ENCODE results near the gene TIMD4.

TIMD4 gene

DNA sequence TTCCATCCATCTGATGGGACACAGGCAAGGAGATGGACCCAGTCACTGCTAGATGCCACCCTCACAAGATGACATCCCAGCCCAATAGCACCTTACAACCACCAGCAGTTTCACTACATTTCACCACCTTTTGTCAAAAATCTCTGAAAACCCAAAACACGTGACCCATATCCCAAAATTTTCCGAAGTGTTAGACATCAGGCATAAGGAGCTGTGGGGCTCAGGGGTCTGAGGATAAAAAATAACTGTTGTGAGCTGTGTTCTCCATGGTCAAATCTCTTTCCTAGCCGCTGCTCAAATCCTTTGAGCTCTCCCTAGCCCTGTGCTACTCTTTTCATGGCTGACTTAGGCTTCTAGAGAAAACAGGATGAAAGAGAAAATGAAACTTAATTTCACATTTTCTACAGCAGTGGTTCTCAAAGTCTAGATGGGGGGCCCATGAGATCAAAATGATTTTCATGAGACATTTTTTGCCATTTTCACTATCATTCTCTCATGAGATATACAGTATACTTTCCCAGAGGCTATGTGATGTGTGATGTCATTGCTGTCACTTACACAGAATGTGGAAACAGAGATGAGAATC is 40.7 kb downstream of the TIMD4 start:
- DNase-seq (ENCODE audit: low read depth), result no peak

DNA sequence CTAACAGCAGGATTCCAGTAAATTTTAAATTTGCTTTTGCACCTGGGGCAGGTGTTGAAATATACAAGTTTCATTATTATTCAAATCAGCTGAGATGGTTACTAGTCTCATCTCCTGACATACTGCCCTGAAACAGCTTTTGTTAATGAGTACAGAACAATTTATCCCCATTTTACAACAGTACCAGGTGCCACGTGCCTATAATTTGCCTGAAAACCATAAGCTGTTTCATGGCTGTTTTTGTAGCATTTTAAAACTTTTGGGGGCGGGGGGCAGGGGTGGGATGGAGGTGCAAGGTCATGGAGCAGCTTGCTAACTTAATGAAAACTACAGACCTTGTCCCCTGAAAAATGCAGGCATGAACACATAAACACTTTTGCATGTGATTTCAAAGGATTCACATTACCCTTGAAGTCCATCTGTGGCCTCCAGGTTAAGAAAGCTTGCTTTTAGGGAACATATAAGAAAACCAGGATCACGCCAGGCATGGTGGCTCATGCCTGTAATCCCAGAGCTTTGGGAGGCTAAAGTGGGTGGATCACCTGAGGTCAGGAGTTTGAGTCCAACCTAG is 42.1 kb downstream of the TIMD4 start:
- no peak for DNase-seq (ENCODE audit: low read depth)

DNA sequence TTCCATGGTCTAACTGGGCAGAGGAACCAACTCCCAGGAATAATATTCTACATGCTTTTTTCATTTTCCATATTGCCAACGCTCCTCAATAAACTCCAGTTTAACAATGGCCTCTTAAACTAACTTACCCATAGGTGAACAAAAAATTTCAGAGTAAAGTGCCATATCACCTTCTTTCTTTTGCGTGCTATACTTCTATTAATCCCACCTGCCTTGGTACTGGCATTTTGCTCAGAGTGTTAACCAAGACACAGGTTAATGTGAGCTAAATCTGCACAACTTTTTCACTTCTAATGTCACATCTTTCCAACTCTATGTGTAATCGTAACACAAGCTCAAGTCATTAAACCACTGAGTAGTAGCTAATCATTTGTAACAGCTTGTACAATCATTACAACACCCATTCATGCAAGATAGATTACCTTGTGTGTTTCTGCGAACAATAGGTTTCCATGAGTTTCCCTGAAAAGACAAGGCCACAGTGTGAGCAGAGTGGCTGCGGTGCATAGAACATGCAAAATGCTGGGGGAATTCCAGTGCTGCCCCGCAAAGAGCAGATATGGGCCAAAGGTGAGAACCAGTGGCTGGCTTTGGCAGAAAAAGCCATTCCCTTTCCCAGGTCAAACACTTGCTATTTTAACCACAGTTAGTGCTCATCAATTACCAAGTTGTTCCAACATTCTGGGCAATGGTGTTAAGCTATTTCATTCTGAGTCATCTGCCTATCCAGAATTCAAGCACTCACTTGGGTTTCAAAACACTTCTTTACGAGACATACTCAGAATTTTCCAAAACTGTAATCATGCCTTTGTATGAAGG is 42.8 kb downstream of the TIMD4 start:
- no peak for DNase-seq (ENCODE audit: low read depth)

DNA sequence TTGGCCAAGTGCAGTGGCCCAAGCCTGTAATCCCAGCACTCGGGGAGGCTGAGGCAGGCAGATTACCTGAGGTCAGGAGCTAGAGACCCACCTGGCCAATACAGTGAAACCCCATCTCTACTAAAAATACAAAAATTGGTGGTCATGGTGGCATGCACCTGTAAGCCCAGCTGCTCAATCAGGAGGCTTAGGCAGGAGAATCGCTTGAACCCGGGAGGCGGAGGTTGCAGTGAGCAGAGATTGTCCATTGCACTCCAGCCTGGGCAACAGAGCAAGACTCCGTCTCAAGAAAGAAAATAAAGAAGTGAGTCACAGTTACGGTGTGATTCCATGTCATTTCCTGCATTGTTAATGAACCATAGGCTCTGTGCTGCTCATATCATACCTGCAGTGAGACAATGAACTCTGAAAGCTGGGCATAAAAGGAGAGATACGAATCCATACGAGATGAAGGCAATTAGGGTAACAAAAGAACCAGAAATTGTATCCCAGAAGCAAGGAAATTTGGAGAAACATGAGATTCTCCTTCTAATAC is 44.6 kb downstream of the TIMD4 start:
- DNase-seq (ENCODE audit: low read depth), result no peak

DNA sequence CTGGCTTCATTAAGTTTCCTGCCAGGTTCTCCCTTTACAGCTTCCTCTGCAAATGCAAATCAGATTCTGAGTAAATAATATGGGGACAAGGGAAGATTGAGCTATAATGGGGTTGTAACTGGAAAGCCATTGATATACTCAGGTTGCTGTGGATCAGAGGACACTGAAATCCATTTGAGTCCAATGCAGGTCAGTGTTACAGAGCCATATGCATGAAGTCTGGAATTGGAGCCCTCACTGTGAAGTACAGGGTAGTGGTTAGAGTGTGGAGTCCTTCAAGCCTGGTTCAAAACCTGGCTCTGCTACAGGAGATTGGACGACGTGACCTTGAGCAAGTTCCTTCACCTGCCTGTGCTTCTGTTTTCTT is 48.7 kb downstream of the TIMD4 start:
- DNase-seq (ENCODE audit: low read depth), result no peak

DNA sequence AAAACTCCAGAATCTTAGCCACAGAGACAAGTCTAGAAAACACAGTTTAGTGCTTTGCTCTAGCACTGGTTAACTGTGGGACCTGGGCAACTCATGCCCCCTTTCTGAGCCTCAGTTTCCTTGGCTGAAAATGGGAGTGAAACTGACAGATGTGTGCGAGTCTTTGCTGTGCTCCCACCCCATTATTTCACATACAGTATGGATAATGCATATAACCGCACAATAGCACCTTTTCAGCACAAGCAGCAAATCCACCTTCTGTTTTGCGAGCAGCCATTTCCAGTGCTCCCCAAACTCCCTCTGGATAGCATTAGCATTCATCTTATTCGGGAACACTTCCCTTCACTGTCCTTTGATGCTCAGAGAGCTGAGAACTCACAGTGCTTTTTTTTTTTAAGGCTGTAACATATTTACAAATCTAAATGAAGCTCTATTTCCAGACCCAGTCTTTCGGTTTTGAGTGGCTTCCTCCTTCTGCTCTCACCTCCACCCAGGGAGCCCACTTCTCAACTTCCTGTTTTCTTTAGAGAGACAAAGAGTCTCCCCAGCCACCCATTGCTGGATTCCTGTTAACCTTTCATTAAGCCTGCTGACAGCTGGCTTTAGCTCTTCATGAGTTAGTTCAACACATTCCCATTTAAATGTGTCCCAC is 49.2 kb downstream of the TIMD4 start:
- DNase-seq (ENCODE audit: low read depth), result no peak

DNA sequence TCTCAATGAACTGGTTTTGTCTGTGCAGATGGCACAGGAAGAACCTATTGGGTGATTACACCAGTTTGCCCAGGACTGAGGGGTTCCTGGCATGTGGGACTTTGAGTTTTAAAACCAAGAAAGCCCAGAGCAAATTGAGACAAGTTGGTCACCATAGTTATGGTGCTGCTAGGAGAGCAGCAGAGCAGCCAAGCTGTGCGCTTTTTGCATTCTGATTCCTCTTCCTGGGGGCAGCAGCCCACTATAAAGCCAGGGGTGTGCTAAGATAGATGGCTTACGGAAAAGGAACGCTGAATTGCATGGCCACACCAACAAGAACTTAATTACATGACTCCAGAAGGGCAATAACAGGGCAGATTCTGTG is 49.7 kb downstream of the TIMD4 start:
- no peak for DNase-seq (ENCODE audit: low read depth)

DNA sequence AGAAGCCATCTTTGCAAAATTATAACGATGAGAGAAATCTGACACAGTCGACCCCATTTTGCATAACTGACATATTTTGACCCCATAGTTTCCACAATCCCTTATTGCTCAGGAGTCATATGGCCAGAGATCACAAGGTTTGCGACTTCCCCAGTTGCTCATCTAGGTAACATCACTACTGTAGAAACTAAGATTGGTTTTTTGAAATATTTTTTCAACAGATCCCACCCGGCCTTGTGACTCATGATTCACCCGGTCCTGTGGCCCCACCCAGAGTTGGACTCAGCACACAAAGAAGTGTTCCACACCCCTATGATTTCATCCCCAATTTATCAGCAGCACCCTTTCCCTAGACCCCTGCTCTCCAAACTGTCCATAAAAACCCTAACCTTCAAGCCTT is 50.2 kb downstream of the TIMD4 start:
- DNase-seq (ENCODE audit: low read depth), result no peak

DNA sequence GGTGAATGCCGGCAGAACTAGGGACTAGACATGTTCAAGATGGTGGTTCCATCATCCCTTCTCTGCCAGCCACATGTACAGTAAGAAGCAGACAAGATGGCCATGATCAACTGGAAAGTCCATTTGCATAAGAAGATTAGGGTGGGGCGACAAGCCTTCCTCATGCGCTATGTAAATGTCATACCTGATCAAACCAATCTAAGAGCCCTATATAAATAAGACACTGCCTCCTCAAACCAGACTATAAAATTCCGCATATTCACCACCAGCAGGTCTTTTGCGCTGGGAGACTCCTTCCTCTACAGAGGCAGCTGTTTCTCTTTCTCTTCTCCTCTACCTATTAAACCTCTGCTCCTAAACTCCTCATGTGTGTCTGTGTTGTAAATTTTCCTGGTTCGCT is 53.8 kb downstream of the TIMD4 start:
- no peak for DNase-seq (ENCODE audit: low read depth)

DNA sequence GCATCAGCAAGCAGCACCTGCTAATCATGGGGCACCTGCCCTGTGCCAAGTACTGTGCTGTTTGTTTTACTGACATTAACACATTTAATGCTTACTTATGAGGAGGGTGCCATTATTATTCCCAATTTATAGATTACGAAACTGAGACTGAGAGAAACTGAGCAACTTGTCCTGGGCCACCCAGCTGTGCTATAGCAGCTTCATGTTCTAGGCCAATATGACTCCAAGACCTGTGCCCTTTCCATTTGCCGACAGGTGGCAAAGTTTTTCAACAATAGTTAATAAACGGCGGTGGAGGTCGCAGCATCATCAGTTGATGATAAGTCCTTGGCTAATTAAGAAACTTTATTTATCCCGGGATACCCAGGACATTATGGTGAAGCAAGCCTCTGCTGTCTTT is 55.4 kb downstream of the TIMD4 start:
- no peak for DNase-seq (ENCODE audit: low read depth)

DNA sequence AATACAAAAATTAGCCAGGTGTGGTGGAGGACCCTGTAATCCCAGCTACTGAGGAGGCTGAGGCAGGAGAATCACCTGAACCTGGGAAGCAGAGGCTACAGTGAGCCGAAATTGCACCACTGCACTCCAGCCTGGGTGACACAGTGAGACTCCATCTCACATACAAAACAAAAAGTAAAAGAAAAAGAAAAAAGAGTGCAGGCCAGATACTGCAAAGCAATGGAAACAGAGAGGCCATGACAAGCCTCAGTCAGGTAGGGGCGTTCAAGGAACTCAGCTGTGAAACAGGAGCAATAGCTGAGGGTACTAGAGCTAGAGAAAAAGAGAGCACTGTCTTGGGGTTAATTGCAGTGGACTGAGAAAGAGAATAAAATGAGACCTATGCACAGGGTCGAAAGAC is 56.2 kb downstream of the TIMD4 start:
- no peak for DNase-seq (ENCODE audit: low read depth)

DNA sequence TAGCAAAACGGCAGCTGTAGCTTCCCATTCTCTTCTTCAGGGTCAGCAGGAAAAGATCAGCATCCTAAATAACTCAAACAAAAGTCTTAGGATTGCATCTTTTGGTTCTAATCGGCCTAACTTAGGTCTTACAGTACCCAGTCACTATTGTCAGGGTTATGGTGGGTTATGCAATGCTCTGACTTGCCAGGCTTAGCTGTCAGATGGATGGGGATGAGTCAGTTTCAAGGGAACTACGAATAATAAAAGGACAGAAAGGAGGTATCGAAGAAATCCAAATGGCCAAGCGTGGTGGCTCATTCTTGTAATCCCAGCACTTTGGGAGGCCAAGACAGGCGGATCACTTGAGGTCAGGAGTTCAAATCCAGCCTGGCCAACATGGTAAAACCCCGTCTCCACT is 66.5 kb downstream of the TIMD4 start:
- DNase-seq (ENCODE audit: low read depth), result no peak

DNA sequence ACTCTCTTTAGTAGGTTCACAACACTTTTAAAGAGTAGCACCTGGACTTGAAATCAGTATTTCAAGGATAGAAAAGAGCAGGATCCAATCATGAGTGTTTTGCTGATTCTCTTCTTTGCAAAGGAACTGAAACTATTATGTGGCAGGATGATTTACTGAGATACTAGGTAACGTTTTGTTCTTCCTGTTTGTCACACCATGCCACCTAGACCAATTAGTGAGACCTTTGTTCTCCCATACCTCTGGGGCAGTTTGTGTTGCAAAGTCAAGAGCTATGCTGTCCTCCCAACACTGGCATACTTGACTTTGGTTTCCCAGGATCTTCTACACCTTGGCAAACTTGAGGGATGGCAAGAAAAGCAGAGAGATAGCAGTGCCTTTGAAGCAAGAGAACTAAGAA is 69.5 kb downstream of the TIMD4 start:
- no peak for DNase-seq (ENCODE audit: low read depth)

DNA sequence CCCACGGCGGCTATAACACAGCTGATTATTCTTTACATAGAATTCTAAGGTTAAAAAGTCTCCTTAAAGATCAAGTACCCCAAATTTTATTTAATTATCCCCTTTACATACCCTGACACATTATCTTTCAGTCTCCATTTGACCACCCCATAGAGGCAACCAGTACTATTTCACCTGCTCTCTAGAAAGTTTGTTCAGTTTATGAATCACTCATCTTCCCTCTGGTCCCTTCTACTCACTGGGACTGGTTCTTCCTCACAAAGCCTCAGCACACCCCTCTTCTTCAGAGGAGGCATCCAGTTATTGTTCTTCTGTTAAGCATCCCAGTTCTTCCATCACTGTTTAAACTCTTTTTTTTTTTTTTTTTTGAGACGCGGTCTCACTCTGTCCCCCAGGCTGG is 70.2 kb downstream of the TIMD4 start:
- no peak for DNase-seq (ENCODE audit: low read depth)

DNA sequence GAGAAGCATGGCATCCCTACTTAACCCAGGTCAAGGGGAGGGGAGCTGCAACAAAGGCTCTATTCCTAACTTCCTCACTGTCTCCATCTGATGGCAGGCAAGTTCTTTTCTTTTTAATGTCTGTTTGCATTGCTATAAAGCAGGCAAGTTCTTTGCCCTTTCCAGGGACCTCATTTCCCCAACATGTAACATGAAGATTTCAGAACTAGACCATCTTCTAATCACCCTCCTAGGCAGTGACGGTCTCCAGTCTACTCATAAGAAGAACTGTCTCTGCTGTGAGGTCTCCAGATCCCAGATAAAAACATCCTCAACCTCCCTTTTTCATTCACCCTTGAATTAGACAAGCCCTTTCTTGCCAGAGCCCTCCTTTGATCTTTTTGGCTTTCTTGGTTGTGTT is 70.8 kb downstream of the TIMD4 start:
- no peak for DNase-seq (ENCODE audit: low read depth)

DNA sequence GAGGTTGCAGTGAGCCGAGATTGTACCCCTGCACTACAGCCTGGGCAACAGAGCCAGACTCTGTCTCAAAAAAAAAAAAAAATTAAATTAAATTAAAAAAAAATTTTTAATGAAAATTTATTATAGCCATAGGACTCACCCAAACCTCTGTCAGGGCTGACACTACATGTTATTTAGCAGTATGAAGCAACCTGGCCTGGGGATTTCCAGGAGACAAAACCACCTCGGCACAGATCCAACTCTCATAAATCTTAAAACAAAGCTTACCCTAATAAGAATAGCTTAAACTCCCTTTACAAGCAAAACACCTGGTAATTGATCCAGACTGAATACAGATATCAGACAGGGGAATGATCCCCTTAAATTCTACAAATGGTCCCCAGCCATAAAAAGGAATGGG is 74.5 kb downstream of the TIMD4 start:
- no peak for DNase-seq (ENCODE audit: low read depth)

DNA sequence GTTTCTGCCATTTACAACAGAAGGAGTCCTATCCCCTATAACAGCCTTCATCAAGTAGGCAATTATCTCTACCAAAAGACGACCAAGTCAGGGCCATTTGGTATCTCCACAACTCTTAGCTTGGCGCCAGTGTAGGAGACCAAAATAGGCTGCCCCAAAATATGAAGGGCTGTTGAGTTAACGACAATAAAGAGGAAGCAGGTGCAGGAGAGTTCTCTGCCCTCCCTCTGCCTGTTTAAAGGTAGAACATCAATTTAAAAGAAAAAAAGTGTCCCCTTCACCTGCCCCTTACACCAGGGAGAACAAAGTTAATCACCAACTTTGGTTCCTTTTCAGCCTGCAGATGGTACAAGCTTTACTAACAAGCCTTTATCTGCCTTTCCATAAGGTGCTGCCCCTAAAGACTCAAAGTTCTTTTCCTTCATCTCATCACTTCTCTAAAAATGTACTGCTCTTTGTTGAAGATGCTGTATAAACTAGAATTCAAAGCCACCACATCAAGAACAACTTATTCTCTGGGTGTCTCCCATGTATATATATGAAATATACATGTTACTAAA is 79.6 kb downstream of the TIMD4 start:
- no peak for DNase-seq (ENCODE audit: low read depth)

DNA sequence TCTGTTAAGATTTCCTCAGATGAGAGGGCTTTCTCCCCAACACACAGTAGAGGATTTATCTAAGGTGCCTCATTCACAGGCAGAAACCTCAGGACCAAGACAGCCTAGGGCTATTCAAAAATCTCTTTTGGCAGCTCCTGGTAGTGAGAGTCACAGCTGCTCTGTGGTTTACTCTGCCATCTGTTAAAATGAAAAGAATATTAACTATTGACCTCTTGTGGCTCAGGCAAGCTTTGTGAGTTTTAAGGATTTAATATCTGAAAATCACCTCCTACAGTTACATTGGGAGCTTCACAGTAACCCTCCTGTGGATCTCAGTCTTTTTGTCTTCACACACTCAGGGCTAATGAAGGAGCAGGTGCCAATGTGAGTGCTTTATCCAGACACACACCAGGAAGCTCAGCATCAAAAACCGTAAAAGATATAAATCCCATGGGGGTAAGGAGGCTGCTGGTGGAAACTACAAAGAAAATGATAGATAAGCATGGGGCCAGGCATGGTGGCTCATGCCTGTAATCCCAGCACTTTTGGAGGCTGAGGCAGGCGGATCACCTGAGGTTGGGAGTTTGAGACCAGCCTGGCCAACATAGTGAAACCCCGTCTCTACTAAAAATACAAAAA is 83.3 kb downstream of the TIMD4 start:
- no peak for DNase-seq (ENCODE audit: low read depth)

DNA sequence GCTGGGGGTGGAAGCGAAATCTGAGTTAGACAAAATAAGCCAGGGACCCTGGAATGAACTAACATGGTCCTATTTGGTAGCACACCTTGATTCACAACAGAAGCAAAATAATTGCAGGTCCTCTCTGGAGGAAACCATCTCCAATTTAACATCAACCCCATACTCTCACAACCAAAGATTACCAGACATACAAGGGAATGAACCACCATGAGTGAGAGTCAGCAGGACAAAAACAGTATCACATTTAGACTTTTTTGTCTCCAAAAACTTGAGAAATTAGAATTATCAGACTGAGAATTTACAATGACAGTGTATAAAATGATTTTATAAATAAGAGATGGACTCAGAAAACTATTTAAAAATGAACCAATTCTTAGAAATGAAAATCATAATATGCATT is 91.8 kb downstream of the TIMD4 start:
- DNase-seq (ENCODE audit: low read depth), result no peak

DNA sequence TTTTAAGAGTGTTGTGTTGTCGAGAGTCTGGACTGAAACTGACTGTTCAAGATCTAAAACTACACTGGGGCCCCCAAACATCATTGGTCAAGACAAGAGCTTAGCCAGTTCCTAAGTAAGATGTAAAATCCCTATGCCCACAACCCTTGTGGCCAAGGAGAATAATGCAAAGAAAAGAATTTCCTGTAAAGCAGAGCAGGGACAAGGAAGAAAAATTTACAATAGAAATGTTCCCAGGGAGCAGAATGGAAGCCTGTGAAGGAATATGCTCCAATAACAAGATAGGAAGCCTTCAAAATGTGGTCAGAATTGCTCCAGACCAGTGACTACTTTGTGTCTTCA is 92.6 kb downstream of the TIMD4 start:
- DNase-seq (ENCODE audit: low read depth), result no peak
